Heart left ventricle (tissue), 13 donors: ENCODE data around the gene LENG9.

Source experiments
- POLR2A ChIP-seq, 2 donors: fragments of 450-650 bp; IDR thresholded peaks; one replicate each; pipeline ENCODE4 v1.6.1; 2017; ENCODE audit warnings: antibody characterized with exemption in 2 of 2, mild to moderate bottlenecking in 2 of 2, moderate library complexity in 2 of 2
- TF ChIP-seq, protein P1 (sequence below), 12 donors: fragments of 200-600 bp; sonication (generic) in 4 of 12; IDR thresholded peaks; one replicate each; pipeline versions ENCODE4 v1.5.0 to v1.8.0; 2018 to 2022; ENCODE audit warnings: antibody characterized with exemption in 12 of 12, mild to moderate bottlenecking in 5 of 12
- donor health status: ischemic (EF 13 %, LVEDD 7.1; RV severe dilation, severe dysfunction).
- donor health status: DM: no; HTN: yes; CAD: no.
- donor health status: DM: no; HTN: no; CAD: no.
- donor health status: ischemic (EF 25% LVEDD 6.9; RV normal size, moderate dysfunction).
- donor health status: ischemic (EF 25% LVEDD 5.7; RV mildly dilated, moderate dysfunction).
- donor health status: ischemic (EF 35%, LVEDD 5.7; RV mildly dilated, moderate dysfunction).
- donor health status: nonischemic (EF 11% LVEDD 7.7; RV severe dilation, severe dysfunction).
- donor health status: DM: yes; HTN: yes; CAD: no.
- donor health status: PGD.
- donor health status: ischemic (EF 29% LVEDD 5.4; RV normal size, mild dysfunction).
- donor health status: nonischemic (EF 23%, LVEDD 6.1; RV moderate dilation, normal function).

GRCh38 chr19:54431255-54431838, 32.2 kb downstream of the LENG9 start:
- TF ChIP-seq, protein P1, sequence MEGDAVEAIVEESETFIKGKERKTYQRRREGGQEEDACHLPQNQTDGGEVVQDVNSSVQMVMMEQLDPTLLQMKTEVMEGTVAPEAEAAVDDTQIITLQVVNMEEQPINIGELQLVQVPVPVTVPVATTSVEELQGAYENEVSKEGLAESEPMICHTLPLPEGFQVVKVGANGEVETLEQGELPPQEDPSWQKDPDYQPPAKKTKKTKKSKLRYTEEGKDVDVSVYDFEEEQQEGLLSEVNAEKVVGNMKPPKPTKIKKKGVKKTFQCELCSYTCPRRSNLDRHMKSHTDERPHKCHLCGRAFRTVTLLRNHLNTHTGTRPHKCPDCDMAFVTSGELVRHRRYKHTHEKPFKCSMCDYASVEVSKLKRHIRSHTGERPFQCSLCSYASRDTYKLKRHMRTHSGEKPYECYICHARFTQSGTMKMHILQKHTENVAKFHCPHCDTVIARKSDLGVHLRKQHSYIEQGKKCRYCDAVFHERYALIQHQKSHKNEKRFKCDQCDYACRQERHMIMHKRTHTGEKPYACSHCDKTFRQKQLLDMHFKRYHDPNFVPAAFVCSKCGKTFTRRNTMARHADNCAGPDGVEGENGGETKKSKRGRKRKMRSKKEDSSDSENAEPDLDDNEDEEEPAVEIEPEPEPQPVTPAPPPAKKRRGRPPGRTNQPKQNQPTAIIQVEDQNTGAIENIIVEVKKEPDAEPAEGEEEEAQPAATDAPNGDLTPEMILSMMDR (IDR thresholded peaks at IDR 0.05): no peak
- TF ChIP-seq POLR2A (IDR thresholded peaks at IDR 0.05): no peak
